Measurements from ENCODE around the gene EXD3.

GRCh38 chr9:137268538-137269201 lies 154.3 kb downstream of the EXD3 start:
- TF ChIP-seq FOXM1 (IDR thresholded peaks at IDR 0.05; ENCODE audit: low read depth): no peak
- TF ChIP-seq POLR2AphosphoS5 (IDR thresholded peaks at IDR 0.05; ENCODE audit: low read depth, low read length): no peak
- no peak for TF ChIP-seq CTCF (IDR thresholded peaks at IDR 0.05)

Measured in SK-N-SH (cell line).